Smooth muscle cell (in vitro differentiated cells): ENCODE measurements around the gene PAM. TPM values are rescaled to one million over a fixed set of nuclear protein-coding genes. Genes with fewer than 3 reads are reported as not detected.

Source experiments
- DNase-seq: peaks from one replicate; lab custom pipeline; 2025; ENCODE audit not compliant: unreplicated experiment; lab: John Stamatoyannopoulos, UW
- H2AFZ ChIP-seq: fragments of 200-600 bp; sonication (generic); 2 replicates; pipeline ENCODE4 v1.6.0; 2016; ENCODE audit warnings: antibody characterized with exemption, low read depth, mild to moderate bottlenecking
- H3F3A ChIP-seq: fragments of 200-600 bp; sonication (generic); 2 replicates; pipeline ENCODE4 v1.6.0; 2017; ENCODE audit warnings: antibody characterized with exemption, low read depth
- H3K27ac ChIP-seq: fragments of 200-600 bp; sonication (generic); 2 replicates; pipeline ENCODE4 v1.5.1; 2016; ENCODE audit warnings: low read depth, mild to moderate bottlenecking
- H3K27me3 ChIP-seq: fragments of 200-600 bp; sonication (generic); 2 replicates; pipeline ENCODE4 v1.6.1; 2016; ENCODE audit warnings: low read depth, mild to moderate bottlenecking
- H3K36me3 ChIP-seq: fragments of 200-600 bp; sonication (generic); 2 replicates; pipeline ENCODE4 v1.5.1; 2016; ENCODE audit warnings: low read depth
- H3K4me1 ChIP-seq: fragments of 200-600 bp; sonication (generic); 2 replicates; pipeline ENCODE4 v1.5.1; 2016; ENCODE audit warnings: low read depth
- H3K4me2 ChIP-seq: fragments of 200-600 bp; sonication (generic); 2 replicates; pipeline ENCODE4 v1.6.0; 2016; ENCODE audit warnings: mild to moderate bottlenecking
- H3K4me3 ChIP-seq: fragments of 200-600 bp; sonication (generic); 2 replicates; pipeline ENCODE4 v1.5.1; 2016; ENCODE audit warnings: mild to moderate bottlenecking
- H3K79me2 ChIP-seq: fragments of 200-600 bp; sonication (generic); 2 replicates; pipeline ENCODE4 v1.6.0; 2016; ENCODE audit warnings: low read depth, mild to moderate bottlenecking
- H3K9ac ChIP-seq: fragments of 200-600 bp; sonication (generic); 2 replicates; pipeline ENCODE4 v1.6.0; 2016; ENCODE audit warnings: low read depth
- H3K9me3 ChIP-seq: fragments of 200-600 bp; sonication (generic); replicated peaks from 2 replicates; pipeline ENCODE4 v1.5.1; 2016; ENCODE audit warnings: low read depth
- H4K20me1 ChIP-seq: fragments of 200-600 bp; sonication (generic); 2 replicates; pipeline ENCODE4 v1.6.0; 2016; ENCODE audit warnings: low read depth
- CTCF ChIP-seq: fragments of 200-600 bp; sonication (generic); IDR thresholded peaks from 2 replicates; pipeline ENCODE4 v1.5.1; 2017; ENCODE audit warnings: borderline replicate concordance, mild to moderate bottlenecking, antibody characterized with exemption; ENCODE audit not compliant: insufficient read depth, poor library complexity, severe bottlenecking
- WGBS: methylation state at CpG from one replicate; pipeline ENCODE4 v1.1.7; 2016; ENCODE audit warnings: low lambda C conversion rate; 5-methylcytosine and 5-hydroxymethylcytosine counted together
- polyA plus RNA-seq: library from polyadenylated mRNA; unstranded; fragments of >200 nt; fragmentation: Nextera tagmentation; extraction: Ambion mirVana; gene quantifications from 2 replicates; pipeline ENCODE4 v1.2.1, GENCODE V29; 2016
- total RNA-seq: library from RNA; depleted of rRNA; stranded (reverse); fragments of >200 nt; gene quantifications from 2 replicates; pipeline ENCODE4 v1.2.3, GENCODE V29; 2014

The PAM gene
- total and polyA plus RNA-seq, 2 experiments from 2014 or later, result 117 to 155 TPM

DNA sequence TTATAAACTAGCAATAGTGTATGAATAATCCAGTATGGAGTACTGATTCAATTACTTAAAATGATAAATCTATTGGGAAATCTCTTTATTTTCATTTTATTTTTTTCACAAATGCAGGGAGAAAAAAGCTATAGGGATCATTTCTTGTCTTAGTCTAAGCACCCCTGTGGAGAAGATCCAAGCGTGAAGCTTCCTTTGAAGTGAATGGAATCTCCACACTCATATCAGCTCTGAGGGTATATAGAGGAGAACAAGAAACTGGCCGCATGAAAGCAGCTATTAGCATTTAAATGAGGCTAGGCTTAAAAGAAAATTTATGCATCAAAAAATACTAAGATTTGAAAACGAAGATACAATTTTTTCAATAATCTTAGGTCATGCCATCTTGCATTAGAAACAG lies 12.9 kb upstream of the PAM start:
- H3K27me3 ChIP-seq, result no peaks in the 10 kb centered on the region
- no peak overlapping the region for H3K27ac ChIP-seq
- H3K79me2 ChIP-seq, result no peaks in the 10 kb centered on the region
- no peaks in the 10 kb centered on the region for H3K36me3 ChIP-seq
- no peaks in the 10 kb centered on the region for H3K4me1 ChIP-seq
- whole genome bisulfite sequencing, result 48% methylated on average over 3 of the region's 3 CpGs
- DNase-seq, result no peak
- no peak overlapping the region for H2AFZ ChIP-seq
- TF ChIP-seq CTCF, result no peak
- H3K4me3 ChIP-seq, result no peak overlapping the region
- H3F3A ChIP-seq, result no peaks in the 10 kb centered on the region
- H3K9me3 ChIP-seq, result no peaks in the 10 kb centered on the region
- no peak overlapping the region for H3K4me2 ChIP-seq
- no peak overlapping the region for H3K9ac ChIP-seq
- H4K20me1 ChIP-seq, result no peaks in the 10 kb centered on the region

DNA sequence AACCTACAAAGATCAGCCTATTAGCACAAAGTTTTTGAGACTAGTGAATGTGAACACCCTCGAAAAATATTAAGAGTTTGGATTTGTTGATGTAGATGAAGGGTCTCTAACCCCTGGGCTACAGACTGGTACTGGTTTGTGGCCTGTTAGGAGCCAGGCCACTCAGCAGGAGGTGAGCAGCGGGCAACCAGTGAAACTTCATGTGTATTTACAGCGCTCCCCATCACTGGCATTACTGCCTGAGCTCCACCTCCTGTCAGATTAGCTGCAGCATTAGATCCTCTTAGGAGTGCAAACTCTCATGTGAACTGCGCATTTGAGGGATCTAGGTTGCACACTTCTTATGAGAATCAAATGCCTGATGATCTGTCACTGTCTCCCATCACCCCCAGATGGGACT lies 11.2 kb upstream of the PAM start:
- TF ChIP-seq CTCF, result no peak

GRCh38 chr5:102747386-102748166 lies 7.5 kb upstream of the PAM start:
- Histone ChIP-seq H3F3A (no peaks in the 10 kb centered on the region), H2AFZ (no peak overlapping the region), H3K4me2 (no peak overlapping the region), H3K9ac (no peak overlapping the region), H3K4me1 (no peaks in the 10 kb centered on the region), H3K36me3 (no peaks in the 10 kb centered on the region), H3K27me3 (no peaks in the 10 kb centered on the region), H3K27ac (no peak overlapping the region), H3K79me2 (no peaks in the 10 kb centered on the region), H4K20me1 (no peaks in the 10 kb centered on the region), H3K4me3 (no peak overlapping the region), H3K9me3 (no peaks in the 10 kb centered on the region)
- 64% methylated on average over 4 of the region's 4 CpGs for WGBS
- TF ChIP-seq CTCF, result no peak
- no peak for DNase-seq

More for the DNA sequence above, 11.2 kb upstream of the PAM start:
- Histone ChIP-seq H3K4me3 (no peak overlapping the region), H4K20me1 (no peaks in the 10 kb centered on the region), H2AFZ (no peak overlapping the region), H3K36me3 (no peaks in the 10 kb centered on the region), H3K27ac (no peak overlapping the region), H3F3A (no peaks in the 10 kb centered on the region), H3K9ac (no peak overlapping the region), H3K9me3 (no peaks in the 10 kb centered on the region), H3K4me1 (no peaks in the 10 kb centered on the region), H3K4me2 (no peak overlapping the region), H3K79me2 (no peaks in the 10 kb centered on the region), H3K27me3 (no peaks in the 10 kb centered on the region)
- DNase-seq, result no peak
- 90% methylated on average over 4 of the region's 4 CpGs for WGBS

DNA sequence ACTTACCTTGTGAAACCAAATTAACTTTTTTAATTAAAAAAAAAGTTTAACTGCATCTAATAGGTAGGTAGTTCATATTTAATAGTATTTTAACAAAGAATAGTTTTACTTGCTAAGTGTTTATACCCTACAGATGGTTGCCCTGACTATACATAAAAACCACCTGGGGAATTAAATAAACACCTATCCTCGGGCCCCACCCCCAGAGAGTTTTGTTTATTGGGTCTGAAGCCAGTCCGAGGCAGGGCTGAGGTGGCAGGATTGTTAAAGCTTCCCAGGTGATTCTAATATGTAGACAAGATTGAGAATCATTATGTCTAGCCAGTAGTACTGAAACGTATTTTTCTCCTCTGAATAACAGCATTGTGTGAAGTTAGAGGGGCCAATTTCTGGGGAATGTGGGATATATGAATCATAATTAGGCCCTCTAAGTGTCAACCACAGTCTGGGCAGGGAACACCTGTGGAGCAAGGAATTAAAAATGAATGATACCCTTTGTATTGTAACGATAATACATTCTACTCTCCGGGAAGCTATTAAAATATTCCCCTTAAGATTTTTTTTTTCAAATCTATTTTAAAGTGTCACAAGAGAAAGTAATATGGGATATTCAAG lies 5.6 kb upstream of the PAM start:
- DNase-seq, result no peak
- H4K20me1 ChIP-seq, result no peaks in the 10 kb centered on the region
- H3K9me3 ChIP-seq, result no peaks in the 10 kb centered on the region
- no peaks in the 10 kb centered on the region for H3K36me3 ChIP-seq
- H3K9ac ChIP-seq, result no peak overlapping the region
- H3K27ac ChIP-seq, result no peak overlapping the region
- WGBS, result 60% methylated on average over 5 of the region's 5 CpGs
- H3F3A ChIP-seq, result no peaks in the 10 kb centered on the region
- H3K4me3 ChIP-seq, result no peak overlapping the region
- no peaks in the 10 kb centered on the region for H3K4me1 ChIP-seq
- no peak for TF ChIP-seq CTCF
- no peaks in the 10 kb centered on the region for H3K79me2 ChIP-seq
- H3K4me2 ChIP-seq, result no peak overlapping the region
- no peaks in the 10 kb centered on the region for H3K27me3 ChIP-seq
- no peak overlapping the region for H2AFZ ChIP-seq
